ENCODE measurements around the gene KRTAP10-1.
"Not testable (repeated sequence)": the region's sequence is repeated elsewhere in the genome, so short reads cannot be mapped to it uniquely, and the experiment has no call there.

Gene KRTAP10-1, protein sequence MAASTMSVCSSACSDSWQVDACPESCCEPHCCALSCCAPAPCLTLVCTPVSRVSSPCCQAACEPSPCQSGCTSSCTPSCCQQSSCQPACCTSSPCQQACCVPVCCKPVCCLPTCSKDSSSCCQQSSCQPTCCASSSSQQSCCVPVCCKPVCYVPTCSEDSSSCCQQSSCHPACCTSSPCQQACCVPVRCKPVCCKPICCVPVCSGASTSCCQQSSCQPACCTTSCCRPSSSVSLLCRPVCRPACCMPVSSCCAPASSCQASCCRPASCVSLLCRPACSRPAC

GRCh38 chr21:44539991-44540666 lies at the start of gene KRTAP10-1:
Gene KRTAP10-1 (minus strand): TSS chr21:44540195. CDS start chr21:44540150, 45 bp downstream.
- no peak for DNase-seq

GRCh38 chr21:44589094-44589493 lies 49.1 kb upstream of the KRTAP10-1 start:
- DNase-seq: no peak

GRCh38 chr21:44585892-44586291 lies 45.9 kb upstream of the KRTAP10-1 start:
- no peak for DNase-seq

- DNase-seq: no peak
These were observed 43.8 kb upstream of the KRTAP10-1 start for GRCh38 chr21:44583800-44584147.

- DNase-seq: peak; percentile 44
These were observed 43.2 kb upstream of the KRTAP10-1 start for GRCh38 chr21:44583089-44583799.

DNA sequence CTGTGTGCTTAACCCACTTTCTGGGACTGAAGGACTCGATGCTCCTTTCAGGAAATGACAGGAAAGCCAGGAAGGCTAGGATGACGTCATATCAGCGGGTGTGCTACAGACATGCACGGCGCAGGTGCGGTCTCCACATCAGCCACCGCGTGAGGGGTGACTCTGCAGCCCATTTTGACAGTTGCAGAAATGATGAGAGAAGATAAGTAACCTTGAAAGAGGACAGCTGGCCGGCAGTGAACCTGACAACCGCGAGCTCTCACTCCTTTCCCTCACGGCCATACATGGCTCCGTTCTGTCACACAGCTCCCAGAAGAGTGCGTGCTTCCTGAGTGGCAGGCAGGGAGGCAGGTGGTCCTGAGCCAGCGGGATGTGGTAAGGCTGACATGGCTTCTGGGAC lies 42.1 kb upstream of the KRTAP10-1 start:
- DNase-seq: no peak

DNA sequence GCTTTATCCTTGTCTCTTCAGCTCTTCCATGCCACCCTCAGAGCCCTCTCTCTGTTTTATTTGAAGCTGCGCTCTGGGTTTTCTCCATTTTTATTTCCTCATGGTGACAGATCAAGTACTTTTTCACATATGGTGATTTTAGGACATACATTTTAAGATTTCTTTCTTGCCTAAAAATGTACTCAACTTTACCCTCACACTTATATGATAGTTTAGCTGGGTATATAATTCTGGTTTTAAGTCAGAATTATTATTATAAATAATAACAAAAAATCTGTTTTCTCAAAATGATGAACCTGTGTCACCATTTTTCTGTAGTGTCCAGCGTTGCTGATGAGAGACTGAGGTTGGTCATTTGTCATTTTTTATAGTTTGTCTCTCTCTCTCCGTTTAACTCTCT lies 41.2 kb upstream of the KRTAP10-1 start:
- no peak for DNase-seq

- DNase-seq: not testable (repeated sequence)
These were observed 40.3 kb upstream of the KRTAP10-1 start, which contains the start of gene KRTAP10-5 for GRCh38 chr21:44580231-44580821. Gene KRTAP10-5 (minus strand): TSS chr21:44580604. CDS start chr21:44580578, 26 bp downstream.

GRCh38 chr21:44579833-44580144 lies 39.8 kb upstream of the KRTAP10-1 start:
- DNase-seq: no peak

DNA sequence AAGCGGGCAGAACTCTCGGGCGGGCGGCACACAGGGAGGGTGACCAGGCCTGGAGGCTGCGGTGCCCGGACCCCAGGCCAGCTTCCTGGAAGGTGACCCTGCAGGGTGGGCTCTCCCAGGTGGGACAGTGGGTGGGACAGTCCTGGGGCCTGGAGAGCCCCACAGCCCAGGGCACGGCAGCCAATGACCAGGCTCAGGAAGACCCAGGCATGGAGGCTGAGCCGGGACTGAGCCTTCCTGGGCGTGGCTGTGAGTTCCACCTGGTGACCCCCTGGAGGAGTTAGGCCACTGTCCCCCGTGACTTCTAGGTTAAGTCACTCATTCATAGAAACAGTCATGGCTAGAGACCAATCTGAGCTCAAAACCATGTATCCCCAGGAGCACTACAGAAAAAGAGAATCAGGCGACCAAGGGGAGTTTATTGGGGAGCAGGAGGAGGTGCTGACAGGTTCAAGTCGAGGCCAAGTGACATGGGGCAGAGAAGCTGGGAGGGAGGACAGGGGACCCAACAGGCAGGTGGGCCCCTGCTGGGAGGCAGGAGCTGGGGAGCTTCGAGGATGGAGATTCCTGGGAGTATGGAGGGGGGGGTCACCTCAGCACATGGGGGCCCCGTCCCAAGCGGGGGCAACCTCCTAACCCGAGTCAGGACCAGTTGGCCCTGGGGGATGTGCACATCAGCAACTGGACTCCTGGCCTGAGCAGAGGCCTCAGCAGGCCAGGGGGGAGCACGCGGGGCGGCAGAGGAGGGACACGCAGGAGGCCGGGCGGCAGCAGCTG lies 39.2 kb upstream of the KRTAP10-1 start:
- no peak for DNase-seq

- DNase-seq: no peak
These were observed 38.5 kb upstream of the KRTAP10-1 start for GRCh38 chr21:44578371-44579055.

DNA sequence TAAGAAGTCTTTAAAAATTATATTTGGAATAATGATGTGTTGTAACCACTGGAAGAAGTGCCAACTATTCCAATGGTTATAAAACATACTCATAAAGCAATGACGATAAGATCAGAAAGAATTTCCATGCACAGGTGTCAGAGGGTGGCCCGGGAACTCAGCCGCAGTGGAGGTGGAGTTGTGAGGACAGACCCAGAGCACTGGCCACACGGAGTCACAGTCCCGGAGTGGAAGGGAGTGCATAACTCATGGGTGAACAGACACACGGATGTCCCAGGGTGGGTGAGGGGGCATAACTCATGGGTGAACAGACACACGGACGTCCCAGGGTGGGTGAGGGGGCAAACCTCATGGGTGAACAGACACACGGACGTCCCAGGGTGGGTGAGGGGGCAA lies 36.0 kb upstream of the KRTAP10-1 start:
- DNase-seq: no peak

DNA sequence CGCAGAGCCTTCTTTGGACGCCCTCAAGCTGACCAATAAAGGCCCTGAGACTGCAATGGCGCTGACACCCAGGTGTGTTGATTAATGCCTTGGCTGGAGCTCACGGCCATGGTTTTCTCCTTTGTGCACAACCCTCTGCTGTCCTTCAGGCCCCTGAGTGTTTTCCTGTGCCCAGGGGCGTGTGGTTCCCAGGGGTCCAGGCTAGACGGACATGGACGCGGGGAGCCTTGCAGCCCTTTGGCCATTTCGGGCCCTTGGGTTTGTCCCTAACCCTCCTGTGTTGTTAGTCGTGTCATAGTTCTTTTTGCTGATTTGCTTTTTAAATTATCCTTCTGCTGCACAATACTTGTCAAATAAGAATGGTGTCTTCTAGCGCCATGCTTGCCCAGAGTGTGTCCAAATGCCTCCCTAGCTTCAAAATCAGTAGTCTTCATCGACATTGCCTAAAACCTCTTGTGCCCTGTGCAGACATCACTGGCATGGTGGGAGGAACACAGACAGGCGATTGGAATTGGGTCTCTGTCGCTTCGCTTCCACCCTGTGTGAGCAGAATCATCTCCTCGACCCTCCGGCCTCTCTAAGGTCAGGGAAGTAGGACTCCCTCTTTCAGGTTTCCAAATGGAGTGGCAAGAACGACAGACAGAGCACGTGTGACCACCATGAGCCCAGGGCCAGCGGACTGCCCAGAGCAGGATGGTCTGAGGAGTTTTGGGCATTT lies 35.5 kb upstream of the KRTAP10-1 start:
- no peak for DNase-seq

DNA sequence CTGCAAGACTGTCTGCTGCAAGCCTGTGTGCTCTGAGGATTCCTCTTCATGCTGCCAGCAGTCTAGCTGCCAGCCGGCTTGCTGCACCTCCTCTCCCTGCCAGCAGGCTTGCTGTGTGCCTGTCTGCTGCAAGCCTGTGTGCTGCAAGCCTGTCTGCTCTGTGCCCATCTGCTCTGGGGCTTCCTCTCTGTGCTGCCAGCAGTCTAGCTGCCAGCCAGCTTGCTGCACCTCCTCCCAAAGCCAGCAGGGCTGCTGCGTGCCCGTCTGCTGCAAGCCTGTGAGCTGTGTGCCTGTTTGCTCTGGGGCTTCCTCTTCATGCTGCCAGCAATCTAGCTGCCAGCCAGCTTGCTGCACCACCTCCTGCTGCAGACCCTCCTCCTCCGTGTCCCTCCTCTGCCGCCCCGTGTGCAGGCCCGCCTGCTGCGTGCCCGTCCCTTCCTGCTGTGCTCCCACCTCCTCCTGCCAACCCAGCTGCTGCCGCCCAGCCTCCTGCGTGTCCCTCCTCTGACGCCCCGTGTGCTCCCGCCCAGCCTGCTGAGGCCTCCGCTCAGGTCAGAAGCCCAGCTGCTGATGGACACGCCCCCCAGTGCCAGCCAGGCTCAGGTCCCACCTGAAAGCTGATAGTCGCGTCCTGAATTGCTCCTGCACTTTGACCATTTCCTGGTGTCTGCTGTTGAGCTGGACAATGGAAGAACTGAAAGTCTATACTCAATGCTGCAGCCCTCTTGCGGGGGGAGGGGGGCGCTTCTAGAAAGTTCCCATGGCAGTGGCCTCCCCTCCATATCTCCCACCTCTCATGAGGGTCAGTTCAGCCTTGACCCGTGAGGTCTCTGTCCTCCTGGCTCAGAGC lies 34.7 kb upstream of the KRTAP10-1 start:
- no peak for DNase-seq

- not testable (repeated sequence) for DNase-seq
These were observed 33.8 kb upstream of the KRTAP10-1 start, which contains the start of gene KRTAP10-4 for GRCh38 chr21:44573630-44574456. Gene KRTAP10-4 (plus strand): TSS chr21:44573729. CDS start chr21:44573759, 30 bp downstream.

- no peak for DNase-seq
These were observed 33.1 kb upstream of the KRTAP10-1 start for GRCh38 chr21:44572959-44573583.

DNA sequence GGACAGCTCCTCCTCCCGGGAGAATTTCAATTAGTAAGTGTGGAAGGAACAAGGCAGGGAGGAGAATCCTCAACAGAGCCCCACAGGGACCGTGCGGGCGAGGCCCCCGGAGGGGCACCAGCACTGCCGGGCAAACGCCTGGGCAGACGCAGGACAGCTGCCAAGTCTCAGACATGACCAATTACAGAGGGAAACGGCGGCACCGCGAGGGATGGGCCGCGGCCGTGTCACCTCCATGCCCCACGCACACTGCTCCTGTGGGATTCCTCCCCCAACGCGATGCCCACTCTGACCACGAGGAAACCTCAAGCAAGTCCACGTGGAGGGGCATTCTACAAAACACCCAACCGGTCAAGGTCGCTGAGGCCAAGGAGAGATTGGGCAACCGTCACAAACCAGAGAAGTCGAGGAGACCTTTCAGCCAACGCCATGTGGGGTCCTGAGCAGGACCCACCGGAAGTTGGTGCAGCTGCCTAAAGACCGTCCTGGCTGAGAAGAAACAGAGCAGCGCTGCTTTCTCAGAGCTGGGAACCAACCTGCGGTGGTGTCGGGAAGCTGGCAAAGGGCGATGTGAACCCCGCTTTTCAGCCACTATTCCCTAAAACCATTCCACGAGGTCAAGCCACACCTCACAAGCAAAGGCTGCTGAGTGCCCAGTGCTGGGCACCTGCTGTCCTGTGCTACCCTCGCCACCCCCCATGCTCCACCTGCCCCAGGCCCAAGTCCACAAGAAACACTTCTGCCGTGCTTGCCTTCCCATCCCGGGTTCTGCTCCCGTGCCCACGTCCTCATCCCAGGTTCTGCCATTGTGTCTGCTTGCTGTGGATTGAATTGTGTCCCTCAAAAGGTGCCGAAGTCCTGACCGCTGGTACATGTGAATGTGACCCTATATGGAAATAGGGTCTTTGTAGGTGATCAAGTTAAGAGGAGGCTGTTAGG lies 32.1 kb upstream of the KRTAP10-1 start:
- no peak for DNase-seq

GRCh38 chr21:44571296-44571695 lies 31.3 kb upstream of the KRTAP10-1 start:
- DNase-seq: no peak

All from femur (tissue), 1 donor.